ENCODE results near the gene GNAQ.

Gene GNAQ

DNA sequence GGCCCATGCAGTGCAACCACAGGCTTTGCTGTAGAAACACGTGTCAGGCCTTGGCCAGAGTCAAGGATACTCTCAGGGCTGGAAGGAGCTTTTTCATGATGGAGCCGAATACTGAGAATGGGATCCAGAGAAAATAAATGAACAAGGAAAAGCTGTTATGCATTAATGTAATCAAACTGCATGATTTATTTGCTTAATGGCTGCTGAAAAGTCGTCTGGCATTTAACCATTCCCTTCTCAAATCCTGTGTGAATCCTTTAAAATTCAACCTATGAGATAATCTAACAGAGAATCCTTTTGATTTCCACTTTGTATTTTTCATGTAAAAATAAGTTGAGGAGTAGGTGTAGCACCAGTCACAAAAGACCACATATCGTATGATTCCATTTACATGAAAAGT lies 359.4 kb downstream of the GNAQ start:
- no peak for DNase-seq

DNA sequence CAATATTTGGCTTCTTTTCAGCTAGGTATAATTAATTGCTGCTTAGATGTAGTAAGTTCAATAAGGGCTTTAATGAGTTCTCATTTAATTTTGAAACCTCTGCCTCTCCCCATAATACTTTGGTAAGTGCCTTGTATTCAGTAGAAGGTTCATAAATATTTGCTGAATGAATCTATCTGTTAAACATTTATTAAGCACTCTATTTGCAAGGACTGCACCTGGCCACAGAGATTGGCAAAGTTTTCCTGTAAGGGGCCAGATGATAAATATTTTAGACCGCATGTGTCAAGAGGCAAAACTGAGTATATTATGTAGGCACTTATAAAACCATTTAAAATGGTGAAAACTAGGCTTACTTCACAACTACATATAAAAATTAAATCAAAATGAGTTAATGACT lies 364.5 kb downstream of the GNAQ start:
- DNase-seq = no peak
